SKM-1 (cell line): Measurements from ENCODE around the gene PIK3CB.
A peak's percentile ranks its signal among the peaks of the same experiment; 100 is the strongest.
"Not testable (repeated sequence)": the region's sequence is repeated elsewhere in the genome, so short reads cannot be mapped to it uniquely, and the experiment has no call there.

ENCODE experiments used
- DNase-seq: peaks from one replicate; lab custom pipeline; 2025; ENCODE audit not compliant: unreplicated experiment; lab: John Stamatoyannopoulos, UW

Gene PIK3CB

GRCh38 chr3:138809500-138810256 lies 25.1 kb downstream of the PIK3CB start:
- no peak for DNase-seq

GRCh38 chr3:138806376-138807080 lies 28.2 kb downstream of the PIK3CB start:
- DNase-seq: no peak

- DNase-seq: no peak
These were observed 31.6 kb downstream of the PIK3CB start for GRCh38 chr3:138803006-138803653.

DNA sequence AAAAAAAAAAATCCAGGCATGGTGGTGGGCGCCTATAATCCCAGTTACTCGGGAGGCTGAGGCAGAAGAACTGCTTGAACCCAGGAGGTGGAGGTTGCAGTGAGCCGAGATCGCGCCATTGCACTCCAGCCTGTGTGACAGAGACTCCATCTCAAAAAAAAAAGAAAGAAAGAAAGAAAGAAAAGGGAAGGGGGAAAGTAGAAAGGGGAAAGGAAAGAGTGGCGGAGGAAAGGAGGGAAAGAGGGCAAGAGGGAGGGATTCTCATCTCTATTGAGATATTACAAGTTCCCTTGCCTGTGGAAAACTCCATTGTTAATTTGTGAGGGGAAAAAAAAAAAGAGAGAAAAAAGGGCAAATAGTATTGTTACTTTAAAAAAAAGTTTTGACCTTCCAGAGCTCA lies 32.5 kb downstream of the PIK3CB start:
- DNase-seq: not testable (repeated sequence)

- DNase-seq: no peak
These were observed 32.9 kb downstream of the PIK3CB start for GRCh38 chr3:138801792-138802191.

- no peak for DNase-seq
These were observed 34.5 kb downstream of the PIK3CB start for GRCh38 chr3:138800248-138800647.

GRCh38 chr3:138799822-138800221 lies 34.9 kb downstream of the PIK3CB start:
- DNase-seq: no peak

DNA sequence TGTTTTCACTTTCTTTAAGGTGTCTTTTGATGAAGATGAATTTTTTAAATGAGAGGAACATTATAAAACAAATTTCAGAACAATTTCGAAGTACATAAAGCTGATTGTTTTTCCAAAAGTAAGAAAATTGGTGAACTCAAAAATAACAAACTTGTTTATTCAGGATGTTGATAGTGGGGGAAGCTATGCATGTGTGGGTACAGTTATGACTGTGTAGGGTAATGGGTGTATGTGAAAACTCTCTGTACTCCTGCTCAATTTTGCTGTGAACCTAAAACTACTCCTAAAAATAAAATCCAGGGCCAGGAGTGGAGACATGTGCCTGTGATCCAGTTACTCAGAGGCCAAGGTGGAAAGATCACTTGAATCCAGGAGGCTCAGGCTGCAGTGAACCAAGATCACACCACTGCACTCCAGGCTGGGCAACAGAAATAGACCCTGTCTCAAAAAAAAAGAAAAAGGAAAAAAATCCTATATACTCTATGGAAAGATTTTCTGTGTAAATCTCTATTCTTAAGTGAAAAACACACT lies 37.2 kb downstream of the PIK3CB start:
- DNase-seq: no peak

DNA sequence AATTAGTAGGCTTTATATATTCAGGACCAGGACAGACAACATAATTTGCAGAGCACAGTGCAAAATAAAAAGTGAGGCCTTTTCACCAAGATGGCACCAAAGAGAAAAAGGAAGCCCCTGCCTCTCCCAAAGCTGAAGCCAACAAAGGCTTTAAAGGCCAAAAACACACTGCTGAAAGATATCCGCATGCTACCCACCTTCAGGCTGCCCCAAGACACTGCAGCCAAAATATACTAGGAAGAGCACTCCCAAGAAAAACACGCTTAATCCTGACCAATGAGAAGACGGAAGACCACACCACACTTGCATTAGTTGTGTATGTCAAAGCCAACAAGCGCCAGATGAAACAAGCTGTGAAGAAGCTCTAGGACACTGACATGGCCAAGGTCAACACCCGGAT lies 38.0 kb downstream of the PIK3CB start:
- DNase-seq: no peak

- DNase-seq: peak; percentile 92
These were observed 47.9 kb downstream of the PIK3CB start for GRCh38 chr3:138786788-138787271.

DNA sequence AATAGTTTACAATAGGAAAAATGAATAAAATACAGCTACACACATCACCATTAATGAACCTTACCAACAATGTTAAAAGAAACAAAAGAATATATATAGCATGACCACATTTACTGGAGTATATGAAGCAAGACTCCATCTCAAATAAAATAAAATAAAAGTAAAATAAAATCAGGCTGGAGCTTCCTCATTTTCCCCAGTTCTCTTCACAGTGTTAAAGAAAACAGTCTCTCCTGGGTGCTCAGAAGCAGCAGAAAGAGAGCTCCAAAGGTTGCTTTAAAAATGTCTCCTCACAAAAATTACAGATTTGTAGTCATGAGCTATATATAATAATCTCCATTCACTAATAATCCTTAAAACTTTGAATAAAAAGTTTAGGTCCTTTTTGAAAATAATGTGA lies 48.8 kb downstream of the PIK3CB start:
- DNase-seq: no peak

GRCh38 chr3:138785362-138785857 lies 49.3 kb downstream of the PIK3CB start:
- not testable (repeated sequence) for DNase-seq

- DNase-seq: no peak
These were observed 52.0 kb downstream of the PIK3CB start for GRCh38 chr3:138782755-138783154.

DNA sequence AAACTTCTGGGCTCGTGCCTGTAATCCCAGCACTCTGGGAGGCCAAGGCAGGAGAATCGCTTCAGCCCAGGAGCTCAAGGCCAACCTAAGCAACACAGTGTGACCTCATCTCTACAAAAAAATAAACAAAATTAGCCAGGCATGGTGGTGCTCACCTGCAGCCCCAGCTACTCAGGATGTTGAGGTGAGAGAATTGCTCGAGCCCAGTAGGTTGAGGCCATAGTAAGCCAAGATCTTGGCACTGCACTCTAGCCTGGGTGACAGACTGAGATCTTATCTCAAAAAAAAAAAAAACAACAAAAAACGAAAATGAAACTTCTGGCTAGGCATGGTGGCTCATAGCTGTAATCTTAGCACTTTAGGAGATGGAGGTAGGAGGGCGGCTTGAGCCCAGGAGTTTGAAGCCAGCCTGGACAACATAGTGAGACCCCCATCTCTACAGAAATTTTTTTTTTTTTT lies 53.7 kb downstream of the PIK3CB start:
- DNase-seq: no peak

- no peak for DNase-seq
These were observed 56.1 kb downstream of the PIK3CB start for GRCh38 chr3:138778643-138779042.

GRCh38 chr3:138776961-138777360 lies 57.8 kb downstream of the PIK3CB start:
- no peak for DNase-seq

DNA sequence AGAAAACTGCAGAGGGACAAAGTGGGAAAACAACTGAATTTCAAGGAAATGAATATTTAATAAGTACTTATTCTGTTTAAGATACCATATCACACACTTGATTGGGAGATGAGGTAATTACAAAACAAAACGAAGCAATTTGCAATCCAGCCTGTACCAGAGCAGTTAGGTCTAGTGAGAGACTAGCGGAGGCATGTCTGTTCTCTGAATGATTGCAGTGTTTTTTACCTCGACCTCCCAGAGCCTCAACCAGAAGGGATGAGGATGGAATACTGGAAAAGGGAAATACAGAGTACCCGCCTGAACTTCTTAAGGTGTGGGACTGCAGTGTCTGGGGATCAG lies 59.5 kb downstream of the PIK3CB start:
- no peak for DNase-seq

DNA sequence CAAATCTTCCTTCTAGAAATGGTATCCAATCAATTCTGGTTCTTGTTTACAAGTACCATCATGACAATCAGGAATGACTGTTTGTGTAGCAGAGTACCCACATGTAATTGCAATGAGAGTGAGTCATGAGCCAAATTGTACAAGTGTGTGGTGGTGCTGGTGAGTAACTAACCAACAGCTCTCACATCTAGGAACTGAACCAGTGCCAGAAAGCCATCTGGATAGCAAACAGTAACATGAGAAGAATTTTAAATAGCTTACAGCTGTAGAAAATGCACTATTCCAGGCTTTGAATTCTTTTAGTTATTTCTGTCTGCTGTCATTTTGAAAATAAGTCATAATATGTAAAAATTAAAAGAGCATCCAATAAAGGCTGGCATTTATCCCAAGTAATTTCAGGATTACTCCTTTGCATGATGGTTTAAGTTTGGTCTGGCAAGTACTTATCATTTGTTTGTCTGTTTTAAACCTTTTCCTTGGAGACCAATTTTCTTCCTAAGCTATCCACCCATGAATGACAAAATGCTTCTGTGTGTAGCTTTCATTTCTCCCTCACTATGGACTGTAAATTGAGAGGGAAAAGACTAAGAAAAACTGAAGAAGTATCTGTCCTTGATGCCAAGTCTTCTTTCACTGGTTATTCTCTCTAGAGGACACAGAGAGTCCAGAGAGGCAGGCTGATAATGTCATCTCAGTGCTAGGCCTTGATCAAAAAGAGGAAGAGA lies 60.0 kb downstream of the PIK3CB start:
- DNase-seq: no peak

GRCh38 chr3:138771585-138771984 lies 63.1 kb downstream of the PIK3CB start:
- no peak for DNase-seq

- no peak for DNase-seq
These were observed 65.1 kb downstream of the PIK3CB start for GRCh38 chr3:138769616-138770015.

- no peak for DNase-seq
These were observed 65.8 kb downstream of the PIK3CB start for GRCh38 chr3:138768946-138769345.
